ENCODE results near the gene RPA1. TPM values are rescaled to one million over a fixed set of nuclear protein-coding genes. Genes with fewer than 3 reads are reported as not detected.

RPA1 gene
- total RNA-seq, 1 experiment from 2014 or later, result 150 TPM

DNA sequence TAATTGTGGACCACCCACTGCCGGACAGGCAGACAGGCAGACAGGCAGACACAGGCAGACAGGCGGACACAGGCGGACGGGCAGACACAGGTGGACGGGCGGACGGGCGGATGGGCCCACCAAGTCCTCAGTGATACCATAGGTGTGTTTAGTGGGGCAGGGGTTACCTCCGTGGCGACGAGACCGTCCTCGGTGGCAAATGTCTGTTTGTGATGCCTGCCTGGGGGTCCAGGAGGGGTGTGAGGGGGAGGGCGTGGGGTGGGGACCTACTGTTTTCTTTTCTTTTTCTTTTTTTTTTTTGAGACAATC, 118.7 kb downstream of the RPA1 start:
- intact Hi-C loops (cut with micrococcal nuclease; ENCODE audit: unreplicated experiment) (no loop called here), in situ Hi-C loops (cut with HindIII; ENCODE audit: low pct_unique_long_range_greater_than_20kb, low sequenced_read_pairs) (no loop called here)
- TF ChIP-seq, protein P1, sequence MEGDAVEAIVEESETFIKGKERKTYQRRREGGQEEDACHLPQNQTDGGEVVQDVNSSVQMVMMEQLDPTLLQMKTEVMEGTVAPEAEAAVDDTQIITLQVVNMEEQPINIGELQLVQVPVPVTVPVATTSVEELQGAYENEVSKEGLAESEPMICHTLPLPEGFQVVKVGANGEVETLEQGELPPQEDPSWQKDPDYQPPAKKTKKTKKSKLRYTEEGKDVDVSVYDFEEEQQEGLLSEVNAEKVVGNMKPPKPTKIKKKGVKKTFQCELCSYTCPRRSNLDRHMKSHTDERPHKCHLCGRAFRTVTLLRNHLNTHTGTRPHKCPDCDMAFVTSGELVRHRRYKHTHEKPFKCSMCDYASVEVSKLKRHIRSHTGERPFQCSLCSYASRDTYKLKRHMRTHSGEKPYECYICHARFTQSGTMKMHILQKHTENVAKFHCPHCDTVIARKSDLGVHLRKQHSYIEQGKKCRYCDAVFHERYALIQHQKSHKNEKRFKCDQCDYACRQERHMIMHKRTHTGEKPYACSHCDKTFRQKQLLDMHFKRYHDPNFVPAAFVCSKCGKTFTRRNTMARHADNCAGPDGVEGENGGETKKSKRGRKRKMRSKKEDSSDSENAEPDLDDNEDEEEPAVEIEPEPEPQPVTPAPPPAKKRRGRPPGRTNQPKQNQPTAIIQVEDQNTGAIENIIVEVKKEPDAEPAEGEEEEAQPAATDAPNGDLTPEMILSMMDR (IDR thresholded peaks at IDR 0.05), result no peak
- TF ChIP-seq POLR2AphosphoS5 (IDR thresholded peaks at IDR 0.05; ENCODE audit: low read depth, low read length), result no peak
- TF ChIP-seq, protein P2, sequence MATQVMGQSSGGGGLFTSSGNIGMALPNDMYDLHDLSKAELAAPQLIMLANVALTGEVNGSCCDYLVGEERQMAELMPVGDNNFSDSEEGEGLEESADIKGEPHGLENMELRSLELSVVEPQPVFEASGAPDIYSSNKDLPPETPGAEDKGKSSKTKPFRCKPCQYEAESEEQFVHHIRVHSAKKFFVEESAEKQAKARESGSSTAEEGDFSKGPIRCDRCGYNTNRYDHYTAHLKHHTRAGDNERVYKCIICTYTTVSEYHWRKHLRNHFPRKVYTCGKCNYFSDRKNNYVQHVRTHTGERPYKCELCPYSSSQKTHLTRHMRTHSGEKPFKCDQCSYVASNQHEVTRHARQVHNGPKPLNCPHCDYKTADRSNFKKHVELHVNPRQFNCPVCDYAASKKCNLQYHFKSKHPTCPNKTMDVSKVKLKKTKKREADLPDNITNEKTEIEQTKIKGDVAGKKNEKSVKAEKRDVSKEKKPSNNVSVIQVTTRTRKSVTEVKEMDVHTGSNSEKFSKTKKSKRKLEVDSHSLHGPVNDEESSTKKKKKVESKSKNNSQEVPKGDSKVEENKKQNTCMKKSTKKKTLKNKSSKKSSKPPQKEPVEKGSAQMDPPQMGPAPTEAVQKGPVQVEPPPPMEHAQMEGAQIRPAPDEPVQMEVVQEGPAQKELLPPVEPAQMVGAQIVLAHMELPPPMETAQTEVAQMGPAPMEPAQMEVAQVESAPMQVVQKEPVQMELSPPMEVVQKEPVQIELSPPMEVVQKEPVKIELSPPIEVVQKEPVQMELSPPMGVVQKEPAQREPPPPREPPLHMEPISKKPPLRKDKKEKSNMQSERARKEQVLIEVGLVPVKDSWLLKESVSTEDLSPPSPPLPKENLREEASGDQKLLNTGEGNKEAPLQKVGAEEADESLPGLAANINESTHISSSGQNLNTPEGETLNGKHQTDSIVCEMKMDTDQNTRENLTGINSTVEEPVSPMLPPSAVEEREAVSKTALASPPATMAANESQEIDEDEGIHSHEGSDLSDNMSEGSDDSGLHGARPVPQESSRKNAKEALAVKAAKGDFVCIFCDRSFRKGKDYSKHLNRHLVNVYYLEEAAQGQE (IDR thresholded peaks at IDR 0.05; ENCODE audit: insufficient read depth in 1 of 2, low read depth in 2 of 2, low read length in 1 of 2), result no peak
- TF ChIP-seq TCF7L2 (IDR thresholded peaks at IDR 0.05; ENCODE audit: low read depth, low read length), result no peak
- TF ChIP-seq SIN3A (IDR thresholded peaks at IDR 0.05; ENCODE audit: borderline replicate concordance, insufficient read depth, low read depth, low read length), result no peak
- ATAC-seq, result no peak
- H3K36me3 ChIP-seq (ENCODE audit: control insufficient read depth, insufficient read depth, low read length), result no peaks in the 10 kb centered on the region
- H3K27ac ChIP-seq (ENCODE audit: low read length), result no peak overlapping the region
- CTCF ChIA-PET, result no interaction called here
- no peaks in the 10 kb centered on the region for H3K9me3 ChIP-seq (ENCODE audit: control insufficient read depth, insufficient read depth, low read depth, low read length)
- no peaks in the 10 kb centered on the region for H3K27me3 ChIP-seq (ENCODE audit: control insufficient read depth, insufficient read depth, low read length)
- H3K4me1 ChIP-seq (ENCODE audit: control insufficient read depth, insufficient read depth, low read length), result no peaks in the 10 kb centered on the region
- no peak overlapping the region for H3K4me3 ChIP-seq (ENCODE audit: low read depth in 2 of 2, low read length in 2 of 2)
- POLR2A ChIA-PET, result no interaction called here
- BruUV-seq (replicated peaks), result no TSS peak
- DNase-seq (ENCODE audit: low read depth, low spot score), result no peak

Other genes starting within 250 kb of the RPA1 start
- 23.3 TPM for gene SLC43A2, start 201.2 kb upstream of the RPA1 start, total RNA-seq (2021; ENCODE audit: unreplicated experiment)
- gene SCARF1, start 184.3 kb upstream of the RPA1 start, total RNA-seq (2021; ENCODE audit: unreplicated experiment), result 6.6 TPM
- gene RILP, start 180.1 kb upstream of the RPA1 start, total RNA-seq (2021; ENCODE audit: unreplicated experiment), result 20.8 TPM
- 296 TPM for gene PRPF8, start 145.1 kb upstream of the RPA1 start, total RNA-seq (2021; ENCODE audit: unreplicated experiment)
- gene TLCD2, start 119.6 kb upstream of the RPA1 start, total RNA-seq (2021; ENCODE audit: unreplicated experiment), result 7.0 TPM
- 29.5 TPM for gene WDR81, start 105.3 kb upstream of the RPA1 start, total RNA-seq (2021; ENCODE audit: unreplicated experiment)
- 0.77 TPM for gene SERPINF2, start 87.1 kb upstream of the RPA1 start, total RNA-seq (2021; ENCODE audit: unreplicated experiment)
- 4.6 TPM for gene SERPINF1, start 67.9 kb upstream of the RPA1 start, total RNA-seq (2021; ENCODE audit: unreplicated experiment)
- gene SMYD4, start 103 bp upstream of the RPA1 start, total RNA-seq (2021; ENCODE audit: unreplicated experiment), result 17.1 TPM
- 0.80 TPM for gene RTN4RL1, start 195.3 kb downstream of the RPA1 start, total RNA-seq (2021; ENCODE audit: unreplicated experiment)
- 24.3 TPM for gene DPH1, start 200.1 kb downstream of the RPA1 start, total RNA-seq (2021; ENCODE audit: unreplicated experiment)
- 42.5 TPM for gene OVCA2, start 212.0 kb downstream of the RPA1 start, total RNA-seq (2021; ENCODE audit: unreplicated experiment)
- 1.4 TPM for gene HIC1, start 225.1 kb downstream of the RPA1 start, total RNA-seq (2021; ENCODE audit: unreplicated experiment)